ENCODE measurements around the gene NFIC.

The NFIC gene

DNA sequence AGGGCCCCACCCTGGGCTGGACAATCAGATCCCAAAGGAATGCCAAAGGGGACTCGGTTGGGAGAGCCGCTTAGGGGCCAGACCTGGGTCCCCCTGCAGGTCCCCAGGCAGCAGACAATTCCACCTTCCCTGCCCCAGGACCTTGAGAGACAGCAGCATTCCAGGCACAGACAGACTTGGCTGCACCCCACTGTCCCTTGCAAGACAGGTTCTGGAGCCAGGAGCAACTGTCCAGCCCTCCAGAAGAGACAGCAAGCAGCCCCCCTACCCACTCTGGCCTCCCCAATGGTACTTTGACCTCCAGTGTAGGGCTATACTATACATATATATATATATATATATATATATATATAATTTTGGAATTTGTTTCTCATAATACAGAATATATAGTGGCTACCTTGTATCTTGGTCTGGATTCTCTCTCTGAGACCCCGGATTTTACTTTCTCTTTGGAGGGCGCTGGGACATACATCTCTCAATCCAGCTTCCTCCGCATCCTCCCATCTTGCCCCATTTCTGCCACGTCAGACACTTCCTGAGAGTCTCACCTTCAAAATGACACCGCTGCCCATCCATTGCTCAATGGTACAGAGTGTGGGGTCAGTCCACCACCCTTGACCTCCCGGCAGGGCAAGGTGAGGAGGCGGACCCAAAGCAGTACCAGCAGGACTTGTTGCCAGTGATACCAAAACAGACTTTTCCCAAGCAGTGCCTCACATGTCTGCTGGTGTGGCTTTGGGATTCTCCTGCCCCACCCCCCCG is 101.2 kb downstream of the NFIC start:
- DNase-seq (ENCODE audit: low read depth in 2 of 2) = no peak

DNA sequence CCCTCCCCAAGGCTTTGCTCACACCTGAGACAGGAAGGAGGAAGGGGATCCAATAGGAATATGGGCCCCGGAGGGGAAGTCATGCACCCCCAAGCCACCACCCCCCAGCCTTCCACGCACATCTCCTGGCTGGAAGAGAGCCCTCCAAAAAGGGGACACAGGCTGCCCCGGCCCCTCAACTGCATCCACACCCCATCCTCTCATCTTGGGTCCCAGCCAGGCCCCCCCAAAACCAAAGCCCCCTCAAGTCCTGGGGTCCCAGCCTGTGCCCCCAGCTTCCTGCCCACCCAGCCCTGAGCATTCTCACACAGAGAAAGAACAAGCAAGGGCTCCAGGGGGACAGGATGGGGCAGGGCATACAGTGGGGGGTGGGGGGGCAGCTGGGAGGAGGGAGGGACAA is 101.8 kb downstream of the NFIC start:
- DNase-seq (ENCODE audit: low read depth in 2 of 2) = no peak

DNA sequence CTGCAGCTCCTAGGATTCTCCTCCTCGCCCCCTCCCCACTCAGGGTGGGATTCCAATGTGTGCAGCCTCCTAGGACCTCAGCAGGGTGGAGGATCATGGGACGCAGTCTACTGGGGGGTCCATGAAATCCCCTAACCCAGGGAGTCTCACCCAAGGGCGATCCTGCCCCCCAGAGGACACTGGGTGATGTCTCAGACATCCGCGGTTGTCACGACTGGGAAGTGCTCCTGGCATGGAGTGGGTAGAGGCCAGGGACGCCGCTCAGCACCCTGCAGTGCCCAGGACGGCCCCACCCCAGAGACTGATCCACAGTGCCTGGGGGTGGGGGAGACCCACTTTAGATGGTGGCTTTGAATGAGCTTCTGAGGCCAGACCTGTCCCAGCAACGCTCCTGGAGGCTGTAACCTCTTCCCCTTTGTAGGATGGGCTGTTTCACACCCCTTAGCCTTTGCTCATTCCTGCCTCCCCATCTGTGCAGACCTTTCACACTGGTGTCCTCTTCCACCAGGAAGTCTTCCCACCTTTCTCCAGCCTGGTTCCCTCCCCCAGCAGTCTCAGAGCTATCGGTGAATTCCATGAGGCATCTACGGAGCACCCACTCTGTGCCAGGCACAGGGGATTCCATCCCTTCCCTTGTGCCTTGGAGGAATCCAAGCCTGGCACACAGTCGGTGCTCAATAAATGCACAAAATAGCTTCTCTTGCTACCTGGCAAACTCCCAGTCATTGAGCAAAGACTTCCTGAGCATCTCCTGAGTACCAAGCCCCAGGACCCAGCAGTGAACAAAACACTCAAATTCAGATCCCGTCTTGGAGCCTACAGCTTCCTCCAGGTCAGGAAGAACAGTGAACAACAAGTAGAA is 103.5 kb downstream of the NFIC start:
- DNase-seq (ENCODE audit: low read depth in 2 of 2) = no peak

DNA sequence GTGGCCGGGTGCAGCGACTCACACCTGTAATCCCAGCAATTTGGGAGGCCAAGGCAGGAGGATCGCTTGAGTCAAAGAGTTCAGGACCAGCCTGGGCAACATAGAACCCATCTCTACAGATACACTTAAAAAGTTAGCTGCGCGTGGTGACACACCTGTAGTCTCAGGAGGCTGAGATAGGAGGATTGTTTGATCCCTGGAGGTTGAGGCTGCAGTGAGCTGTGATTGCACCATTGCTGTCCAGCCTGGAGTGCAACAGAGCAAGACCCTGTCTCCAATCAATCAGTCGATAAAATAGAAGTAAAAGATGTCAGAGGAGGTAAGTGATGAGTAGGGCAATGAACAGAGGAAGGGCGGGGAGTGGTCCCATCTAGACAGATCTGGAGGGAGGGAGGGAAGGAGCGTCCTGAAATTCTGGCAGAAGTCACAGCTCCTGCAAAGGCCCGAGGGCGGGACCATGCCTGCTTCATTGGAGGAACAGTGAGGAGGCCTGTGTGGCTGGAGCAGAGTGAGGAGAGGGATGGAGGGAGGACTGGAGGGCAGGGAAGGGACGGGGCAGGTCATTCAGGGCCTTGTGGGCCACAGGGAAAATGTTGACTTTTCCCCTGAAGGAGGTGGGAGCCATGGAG is 104.2 kb downstream of the NFIC start:
- no peak for DNase-seq (ENCODE audit: low read depth in 2 of 2)

DNA sequence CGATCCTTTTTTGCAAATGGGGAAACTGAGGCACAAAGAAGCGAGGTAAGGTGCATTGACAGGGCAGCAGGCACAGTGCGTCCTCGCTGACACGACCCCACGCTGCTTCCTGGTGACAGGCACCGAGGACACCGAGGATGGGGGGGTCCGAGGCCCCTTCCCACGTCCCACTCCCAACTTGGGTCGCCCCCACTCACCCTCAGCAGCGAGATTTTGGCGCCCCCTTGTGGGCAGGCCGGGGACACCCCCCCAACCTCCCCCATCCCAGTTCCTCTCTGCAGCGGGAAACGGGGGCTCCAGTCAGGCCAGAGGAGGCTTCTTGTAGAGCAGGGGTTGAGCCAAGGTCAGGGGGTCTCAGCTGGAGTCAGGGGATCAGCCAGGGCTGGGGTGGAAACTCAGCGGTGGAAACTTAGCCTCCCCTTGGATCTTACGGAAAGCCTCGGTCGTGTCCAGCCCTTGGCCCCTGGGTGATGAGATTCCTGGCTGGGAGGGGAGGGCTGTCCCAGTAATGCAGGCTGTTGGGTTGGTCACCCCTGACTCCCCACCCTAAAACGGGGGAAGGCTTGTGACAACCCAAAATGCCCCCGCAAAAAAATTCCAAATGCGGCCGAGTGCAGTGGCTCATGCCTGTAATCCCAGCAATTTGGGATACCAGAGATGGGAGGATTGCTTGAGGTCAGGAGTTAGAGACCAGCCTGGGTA is 105.7 kb downstream of the NFIC start:
- no peak for DNase-seq (ENCODE audit: low read depth in 2 of 2)

DNA sequence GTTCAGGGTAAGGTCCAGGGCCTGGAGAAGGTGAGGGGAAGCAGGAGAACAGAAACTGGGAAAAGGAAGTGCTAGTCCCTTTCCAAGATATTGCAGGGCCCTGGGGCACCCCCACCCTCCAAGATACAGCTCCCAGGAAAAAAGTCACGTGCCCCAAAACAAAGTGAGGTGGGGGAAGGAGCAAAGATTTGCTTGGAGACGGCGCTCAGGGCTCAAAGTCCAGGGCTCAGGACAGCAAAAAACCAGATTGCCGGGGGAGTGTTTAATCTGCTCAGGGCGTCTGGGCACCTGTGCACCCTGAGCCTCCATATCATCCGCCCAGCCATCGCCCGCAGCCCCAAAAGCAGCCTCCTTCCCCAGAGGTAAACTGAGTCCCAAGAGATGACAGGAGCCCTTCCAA is 107.6 kb downstream of the NFIC start:
- no peak for DNase-seq (ENCODE audit: low read depth in 2 of 2)

DNA sequence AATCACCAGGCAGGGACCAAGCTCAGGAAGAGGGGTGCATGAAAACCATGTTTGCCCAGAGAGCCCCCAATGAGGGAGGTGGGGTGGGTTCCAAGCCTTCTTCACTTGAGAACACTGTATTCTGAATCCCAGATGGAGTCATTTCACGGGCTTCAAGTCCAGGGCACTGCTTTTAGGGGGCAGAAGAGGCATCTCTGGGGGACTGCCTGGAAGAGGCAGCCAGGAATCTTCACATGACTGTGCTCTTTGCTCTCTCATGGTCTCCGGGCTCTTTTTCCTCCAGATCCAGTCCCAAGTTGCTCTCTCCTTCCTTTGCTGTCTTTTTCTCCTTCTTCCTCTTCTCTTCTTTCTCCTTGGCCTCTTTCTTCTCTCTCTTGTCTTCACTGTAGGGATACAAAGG is 108.2 kb downstream of the NFIC start:
- no peak for DNase-seq (ENCODE audit: low read depth in 2 of 2)

DNA sequence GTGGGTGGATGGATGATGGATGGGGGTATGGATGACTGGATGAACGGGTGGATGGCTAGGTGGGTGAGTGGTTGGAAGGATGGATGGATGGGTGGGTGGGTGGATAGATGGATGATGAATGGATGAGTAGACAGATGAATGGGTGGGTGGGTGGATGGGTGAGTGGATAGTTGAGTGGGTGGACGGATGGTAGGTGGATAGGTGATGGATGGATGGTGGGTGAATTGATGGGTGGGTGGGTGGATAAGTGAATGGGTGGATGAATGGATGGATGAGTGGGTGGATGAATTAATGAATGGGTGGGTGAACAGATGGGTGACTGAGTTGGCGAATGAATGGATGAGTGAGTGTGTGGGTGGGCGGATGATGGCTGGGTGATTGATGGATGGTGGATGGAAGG is 109.1 kb downstream of the NFIC start:
- DNase-seq (ENCODE audit: low read depth in 2 of 2) = no peak

DNA sequence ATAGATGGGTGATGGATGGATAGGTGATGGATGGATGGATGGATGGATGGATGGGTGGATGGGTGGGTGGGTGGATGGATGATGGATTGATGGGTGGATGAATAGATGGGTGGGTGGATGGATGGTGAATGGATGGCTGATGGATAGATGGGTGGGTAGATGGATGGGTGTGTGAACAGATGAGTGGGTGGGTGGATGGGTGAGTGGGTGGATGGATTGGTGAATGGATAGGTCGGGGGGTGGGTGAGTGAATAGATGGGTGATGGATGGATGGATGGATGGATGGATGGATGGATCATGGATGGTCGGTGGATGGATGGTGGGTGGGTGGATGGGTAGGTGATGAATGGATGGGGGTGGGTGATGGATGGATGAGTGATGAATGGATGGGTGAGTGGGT is 110.4 kb downstream of the NFIC start:
- no peak for DNase-seq (ENCODE audit: low read depth in 2 of 2)

DNA sequence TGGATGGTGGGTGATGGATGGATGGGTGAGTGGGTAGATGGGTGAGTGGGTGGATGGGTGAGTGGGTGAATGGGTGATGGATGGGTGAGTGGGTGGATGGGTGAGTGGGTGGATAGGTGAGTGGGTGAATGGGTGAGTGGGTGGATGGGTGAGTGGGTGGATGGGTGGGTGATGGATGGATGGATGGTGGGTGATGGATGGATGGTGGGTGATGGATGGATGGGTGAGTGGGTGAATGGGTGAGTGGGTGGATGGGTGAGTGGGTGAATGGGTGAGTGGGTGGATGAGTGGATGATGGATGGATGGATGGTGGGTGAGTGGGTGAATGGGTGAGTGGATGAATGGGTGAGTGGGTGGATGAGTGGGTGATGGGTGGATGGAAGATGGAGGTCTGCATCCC is 111.1 kb downstream of the NFIC start:
- DNase-seq (ENCODE audit: low read depth in 2 of 2) = no peak

DNA sequence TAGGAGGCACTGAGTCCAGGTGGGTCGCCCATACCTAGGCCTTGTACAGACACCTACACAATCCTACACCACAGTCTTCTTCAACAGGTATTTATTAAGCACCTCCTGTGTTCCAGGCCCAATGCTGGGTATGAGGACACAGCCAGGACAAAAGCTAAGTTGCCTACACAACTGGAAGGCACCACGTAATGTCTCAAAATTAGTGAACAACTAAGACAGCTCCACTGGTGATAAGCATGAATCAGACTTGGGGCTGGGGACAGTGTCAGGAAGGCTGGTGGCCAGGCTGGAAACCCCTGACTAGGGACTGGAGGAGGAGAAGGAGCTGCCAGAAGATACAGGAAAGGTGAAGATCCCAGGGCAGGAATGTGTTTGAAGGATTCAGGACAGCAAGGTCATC is 111.6 kb downstream of the NFIC start:
- DNase-seq (ENCODE audit: low read depth in 2 of 2) = no peak

DNA sequence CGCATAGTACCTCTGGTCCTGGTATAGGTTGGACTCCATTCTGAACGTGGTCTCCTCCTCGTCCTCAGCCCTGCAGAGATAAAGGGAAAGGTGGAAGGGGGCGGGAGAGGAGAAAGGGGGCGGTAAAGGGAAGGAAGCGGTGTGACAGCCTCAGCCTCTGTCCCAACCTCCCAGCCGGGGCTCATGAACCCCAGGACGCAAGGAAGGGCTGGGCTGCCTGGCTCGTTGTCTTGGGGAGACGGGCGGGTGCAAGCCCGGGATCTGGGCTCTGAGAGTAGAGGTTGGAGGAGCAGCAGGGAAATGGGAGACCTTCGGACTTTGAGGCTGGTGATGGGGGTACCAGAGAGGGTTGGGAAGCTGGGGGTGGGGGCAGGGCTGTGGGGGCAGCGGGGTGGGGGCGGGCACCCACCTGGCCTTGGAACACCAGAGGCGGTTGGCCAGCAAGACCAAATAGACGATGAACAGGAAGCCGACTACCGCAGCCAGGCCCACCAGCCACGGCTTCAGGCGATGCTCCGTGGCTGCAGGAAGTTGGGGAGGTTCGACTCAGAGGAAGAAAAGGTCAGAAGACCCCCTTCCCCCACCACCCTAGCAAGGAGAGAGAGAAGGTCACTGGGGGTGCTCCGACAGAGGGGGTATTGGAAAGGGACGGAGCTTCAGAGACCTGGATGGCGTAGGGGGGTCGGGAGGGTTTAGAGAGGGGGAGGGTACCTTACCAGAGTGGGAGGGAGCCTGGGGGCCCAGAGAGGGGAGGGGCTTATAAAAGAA is 112.2 kb downstream of the NFIC start:
- DNase-seq (ENCODE audit: low read depth in 2 of 2) = no peak

DNA sequence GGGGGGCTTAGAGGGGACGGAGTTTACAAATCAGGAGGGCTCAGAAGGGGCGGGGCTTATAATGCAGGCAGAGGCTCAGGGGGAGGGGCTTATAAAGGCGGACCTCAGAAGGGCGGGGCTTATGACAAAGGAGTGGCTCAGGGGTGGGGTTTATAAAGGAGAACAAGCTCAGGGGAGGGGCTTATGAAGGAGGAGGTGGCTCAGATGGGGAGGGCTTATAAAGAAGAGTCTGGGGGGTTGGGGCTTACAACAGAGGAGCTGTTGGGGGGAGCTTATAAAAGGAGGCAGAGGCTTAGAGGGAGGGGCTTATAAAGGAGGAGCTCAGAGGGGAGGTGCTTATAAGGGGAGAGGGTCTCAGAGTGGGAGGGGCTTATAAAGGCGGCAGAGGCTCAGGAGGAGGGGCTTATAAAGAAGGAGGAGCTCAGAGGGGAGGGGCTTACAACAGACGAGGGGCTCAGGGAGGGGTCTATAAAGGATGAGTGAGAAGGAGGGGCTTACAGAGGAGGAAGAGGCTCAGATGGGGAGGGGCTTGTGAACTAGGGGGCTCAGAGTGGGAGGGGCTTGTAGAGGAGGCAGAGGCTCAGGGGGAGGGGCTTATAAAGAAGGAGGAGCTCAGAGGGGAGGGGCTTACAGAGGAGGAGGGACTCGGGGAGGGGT is 112.9 kb downstream of the NFIC start:
- DNase-seq (ENCODE audit: low read depth in 2 of 2) = no peak

DNA sequence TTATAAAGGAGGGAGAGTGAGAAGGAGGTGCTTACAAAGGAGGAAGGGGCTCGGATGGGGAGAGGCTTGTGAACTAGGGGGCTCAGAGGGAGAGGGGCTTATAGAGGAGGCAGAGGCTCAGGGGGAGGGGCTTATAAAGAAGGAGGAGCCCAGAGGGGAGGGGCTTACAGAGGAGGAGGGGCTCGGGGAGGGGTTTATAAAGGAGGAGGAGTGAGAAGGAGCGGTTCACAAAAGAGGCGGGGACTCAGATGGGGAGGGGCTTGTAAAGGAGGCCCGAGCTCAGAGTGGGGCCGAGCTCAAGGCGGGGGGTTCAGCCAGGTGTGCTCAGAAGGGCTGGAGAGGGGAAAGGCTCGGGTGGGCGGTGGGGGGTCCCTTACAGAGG is 113.4 kb downstream of the NFIC start:
- no peak for DNase-seq (ENCODE audit: low read depth in 2 of 2)

DNA sequence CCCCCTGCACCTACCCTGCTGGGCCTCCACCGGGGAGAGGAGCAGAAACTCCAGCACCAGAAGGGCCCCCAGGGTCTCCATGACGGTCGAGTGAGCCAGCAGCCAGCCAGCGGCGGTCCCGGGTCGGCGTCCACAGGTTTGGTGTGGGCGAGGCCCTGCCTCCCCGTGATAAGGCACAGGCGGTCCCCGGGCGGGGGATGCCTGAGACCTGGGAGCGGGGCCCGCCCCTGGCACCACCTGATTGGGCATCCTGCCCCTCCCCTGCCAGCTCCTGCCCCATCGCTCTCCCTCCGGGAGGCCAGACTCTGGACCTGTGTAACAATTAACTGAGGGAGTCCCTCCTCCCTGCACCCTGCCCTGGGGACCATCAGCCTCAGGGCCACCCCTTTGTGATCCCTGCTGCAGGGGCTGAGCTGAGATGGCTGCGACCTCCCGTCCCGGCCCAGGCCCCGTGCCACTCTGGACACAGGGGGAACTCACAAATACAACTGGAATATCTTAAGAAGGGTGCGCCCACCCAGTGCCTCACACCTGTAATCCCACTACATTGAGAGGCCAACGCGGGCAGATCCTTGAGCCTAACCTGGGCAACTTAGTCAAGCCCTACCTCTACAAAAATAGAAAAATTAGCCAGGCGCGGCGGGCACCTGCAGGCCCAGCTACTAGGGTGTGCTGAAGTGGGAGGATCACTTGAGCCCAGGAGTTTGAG is 114.2 kb downstream of the NFIC start, which contains the start of gene SMIM24:
Gene SMIM24 (minus strand): TSS at position 143 of the 709 bp plus-strand sequence. CDS start 62 bp downstream, at position 81.
- DNase-seq (ENCODE audit: low read depth in 2 of 2) = no peak

DNA sequence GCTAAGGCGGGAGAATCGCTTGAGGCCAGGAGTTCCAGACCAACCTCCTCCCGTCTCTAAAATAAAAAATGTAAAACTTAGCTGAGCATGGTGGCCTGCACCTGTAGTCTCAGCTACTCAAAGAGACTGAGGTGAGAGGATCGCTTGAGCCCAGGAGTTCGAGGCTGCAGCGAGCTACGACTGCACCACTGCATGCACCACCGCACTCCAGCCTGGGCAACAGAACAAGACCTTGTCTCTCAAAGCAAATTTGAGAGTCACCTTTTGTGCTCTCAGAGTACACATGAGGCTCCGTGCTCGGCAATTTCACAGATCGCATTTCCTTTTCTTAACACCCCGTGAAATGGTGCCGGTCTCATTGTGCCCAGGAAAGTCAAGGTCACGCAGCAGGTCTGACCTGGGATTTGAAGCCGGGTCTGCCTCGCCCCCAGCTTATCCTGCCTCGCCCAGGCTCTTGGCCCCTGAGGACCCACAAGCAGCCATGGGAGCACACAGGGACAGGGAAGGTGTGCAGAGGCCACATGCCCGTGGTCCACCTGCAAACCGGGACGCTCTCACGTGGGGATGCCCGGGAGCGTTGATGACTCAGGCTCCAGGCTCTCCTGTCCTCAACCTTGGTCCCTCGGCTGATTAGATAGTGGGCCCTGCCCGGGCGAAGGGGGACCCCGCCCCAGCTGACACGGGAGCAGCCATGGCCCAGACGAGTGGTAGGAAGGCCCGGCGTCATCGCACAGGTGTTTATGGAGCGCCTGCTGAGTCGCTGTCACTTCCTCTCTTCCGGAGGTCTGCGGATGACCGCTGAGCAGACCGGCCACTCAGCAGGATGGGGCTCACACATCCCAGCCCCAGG is 115.1 kb downstream of the NFIC start:
- no peak for DNase-seq (ENCODE audit: low read depth in 2 of 2)

DNA sequence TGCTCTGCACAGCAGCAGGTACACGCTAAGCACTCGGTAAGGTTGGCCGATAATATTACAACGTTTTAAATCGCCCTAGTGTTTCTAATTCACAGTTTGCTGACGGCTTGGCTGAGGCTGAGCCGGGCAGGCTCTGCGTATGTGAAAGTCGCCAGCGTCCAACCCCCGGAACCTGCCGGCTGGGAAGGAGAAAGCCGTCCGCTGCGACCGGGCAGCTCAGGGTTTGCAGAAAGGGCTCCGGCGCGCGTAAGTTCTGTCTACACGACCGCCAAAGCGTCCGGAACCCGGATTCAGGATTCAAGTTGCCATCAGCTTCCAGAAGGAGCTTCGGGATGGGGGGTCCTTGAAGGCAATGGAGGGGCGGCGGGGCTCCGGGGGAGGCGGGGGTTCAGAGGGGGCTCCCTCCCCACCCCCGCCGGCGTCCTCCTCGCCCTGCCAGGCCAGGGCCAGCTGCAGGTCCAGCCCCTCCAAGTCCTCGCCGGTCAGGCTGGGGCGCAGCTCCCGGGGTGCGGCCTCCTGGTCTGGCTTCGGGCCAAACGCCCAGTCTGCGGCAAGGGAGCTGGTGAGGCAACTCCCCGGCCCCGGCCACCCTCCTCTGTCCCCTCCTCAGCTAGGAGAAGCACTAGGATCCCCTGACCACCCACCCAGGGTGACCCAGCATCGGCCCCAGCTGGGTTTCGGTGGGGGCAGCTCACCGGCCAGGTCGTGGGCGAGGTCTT is 116.3 kb downstream of the NFIC start:
- DNase-seq (ENCODE audit: low read depth in 2 of 2) = no peak

DNA sequence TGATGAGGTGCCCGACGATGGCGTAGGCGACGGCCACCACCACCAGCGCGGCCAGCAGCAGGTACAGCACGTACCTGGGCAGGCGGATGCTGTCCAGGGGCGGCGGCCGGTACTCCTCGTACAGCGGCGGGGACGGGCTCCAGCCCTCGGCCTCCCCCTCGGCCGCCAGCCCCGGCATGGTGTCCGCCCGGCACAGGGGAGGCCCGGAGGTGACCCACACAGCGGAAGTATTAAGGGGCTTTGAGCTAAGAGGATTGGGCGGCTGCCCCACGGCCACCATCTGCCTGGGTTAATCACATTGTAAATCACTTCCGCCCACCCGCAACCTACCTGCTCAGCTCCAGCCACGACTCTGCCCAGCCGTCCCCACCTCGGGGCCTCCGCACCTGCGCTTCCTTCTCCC is 116.8 kb downstream of the NFIC start, which contains the start of gene SMIM44:
Gene SMIM44 (minus strand): TSS at position 216 of the 403 bp plus-strand sequence. CDS start 38 bp downstream, at position 178.
- DNase-seq (ENCODE audit: low read depth in 2 of 2) = no peak
